ENCODE data around the gene NAA20. TPM values are rescaled to one million over a fixed set of nuclear protein-coding genes. Genes with fewer than 3 reads are reported as not detected.

NAA20 gene
- total and polyA plus RNA-seq, 2 of the 4 experiments (the other 2 are of a cell fraction) = 35.7 to 58.8 TPM

DNA sequence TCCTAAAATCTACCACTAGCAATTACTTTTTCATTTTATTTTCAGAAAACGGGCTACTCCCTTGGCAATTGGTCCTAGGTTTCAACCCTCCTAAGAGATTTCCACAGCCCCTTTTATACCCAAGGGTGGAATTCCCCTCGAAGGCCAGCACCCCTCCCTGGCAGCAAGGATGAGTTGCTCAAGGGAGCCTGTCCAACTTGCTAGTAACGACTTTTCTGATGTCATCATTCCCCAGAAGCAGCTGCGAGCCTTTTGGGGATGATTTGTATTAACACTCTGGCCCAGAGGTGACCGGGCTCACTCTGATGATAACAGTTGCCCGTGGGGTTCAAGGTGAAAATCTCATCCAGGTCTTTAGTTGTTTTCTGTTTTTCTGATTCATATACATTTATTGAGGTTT is 30.7 kb upstream of the NAA20 start:
- in situ Hi-C loops (cut with MboI; ENCODE audit: low sequenced_read_pairs) (no loop called here), dilution Hi-C loops (cut with HindIII; ENCODE audit: low sequenced_read_pairs, unreplicated experiment) (no loop called here), intact Hi-C loops (cut with micrococcal nuclease) (no loop called here)
- no CpG with 5 or more reads among the region's 6 CpGs for WGBS, 2 experiments (ENCODE audit: extremely low coverage in 2 of 2, insufficient read length in 1 of 2)
- Histone ChIP-seq H3K9ac (ENCODE audit: low read depth, low read length) (no peak overlapping the region), H2AK5ac (ENCODE audit: low read depth, low read length) (0 out of 2 replicates have a peak overlapping the region, but pooled peaks have one; percentile 66), H2BK15ac (ENCODE audit: low read depth, low read length) (peak overlapping the region; percentile 20; the same call in 1 of the 3 replicates), H3K27ac (ENCODE audit: insufficient read depth, low read length) (no peak overlapping the region), H2BK120ac (ENCODE audit: low read depth, low read length) (peak overlapping the region; percentile 32; the same call in 1 of the 2 replicates), H4K5ac (ENCODE audit: low read depth, low read length) (no peak overlapping the region), H3K79me1 (ENCODE audit: low read depth in 1 of 2, low read length in 2 of 2) (peaks cover 9 to 77% of the 10 kb centered on the region in 2 experiments; a peak in 3 of 4 replicates), H3K4me2 (ENCODE audit: low read depth, low read length) (no peak overlapping the region), H3K9me1 (ENCODE audit: insufficient read depth, low read length) (peaks cover 36% of the 10 kb centered on the region), H3K14ac (replicated peaks; ENCODE audit: low read depth, low read length) (no peak overlapping the region), H4K20me1 (ENCODE audit: insufficient read depth, low read length) (peaks cover 76% of the 10 kb centered on the region), H3K18ac (ENCODE audit: low read depth, low read length) (no peak overlapping the region), H4K8ac (ENCODE audit: low read depth in 2 of 2, low read length in 2 of 2) (no peak overlapping the region), H3K23ac (ENCODE audit: low read depth, low read length) (peak overlapping the region; percentile 63), H3K56ac (ENCODE audit: extremely low read depth, insufficient read depth, low read length) (peak overlapping the region; percentile 50; the same call in 1 of the 2 replicates), H4K91ac (ENCODE audit: insufficient read depth, low read depth, low read length) (peak overlapping the region; percentile 50; the same call in 1 of the 2 replicates), H3K4ac (ENCODE audit: low read depth, low read length) (peak overlapping the region; percentile 52; the same call in 1 of the 2 replicates), H3K4me1 (ENCODE audit: control insufficient read depth, insufficient read depth, low read length) (peaks cover 24% of the 10 kb centered on the region), H2AFZ (replicated peaks; ENCODE audit: low read length, poor library complexity) (no peak overlapping the region), H3K27me3 (ENCODE audit: control insufficient read depth, insufficient read depth, low read length) (no peaks in the 10 kb centered on the region), H2AK9ac (replicated peaks; ENCODE audit: low read depth, low read length, poor library complexity) (no peak overlapping the region), H3K9me3 (ENCODE audit: control insufficient read depth, insufficient read depth, low read length) (no peaks in the 10 kb centered on the region), H2BK5ac (ENCODE audit: low read depth, low read length, poor library complexity, severe bottlenecking) (peak overlapping the region; percentile 66), H3K36me3 (ENCODE audit: control insufficient read depth, insufficient read depth, low read length) (peaks cover 21% of the 10 kb centered on the region), H2BK20ac (ENCODE audit: low read depth, low read length) (no peak overlapping the region), H3K4me3 (ENCODE audit: insufficient read depth, low read depth, low read length) (no peak overlapping the region)
- ChIA-PET CTCF (no interaction called here), POLR2A (ENCODE audit: unreplicated experiment) (no interaction called here)
- TF ChIP-seq, protein P1, sequence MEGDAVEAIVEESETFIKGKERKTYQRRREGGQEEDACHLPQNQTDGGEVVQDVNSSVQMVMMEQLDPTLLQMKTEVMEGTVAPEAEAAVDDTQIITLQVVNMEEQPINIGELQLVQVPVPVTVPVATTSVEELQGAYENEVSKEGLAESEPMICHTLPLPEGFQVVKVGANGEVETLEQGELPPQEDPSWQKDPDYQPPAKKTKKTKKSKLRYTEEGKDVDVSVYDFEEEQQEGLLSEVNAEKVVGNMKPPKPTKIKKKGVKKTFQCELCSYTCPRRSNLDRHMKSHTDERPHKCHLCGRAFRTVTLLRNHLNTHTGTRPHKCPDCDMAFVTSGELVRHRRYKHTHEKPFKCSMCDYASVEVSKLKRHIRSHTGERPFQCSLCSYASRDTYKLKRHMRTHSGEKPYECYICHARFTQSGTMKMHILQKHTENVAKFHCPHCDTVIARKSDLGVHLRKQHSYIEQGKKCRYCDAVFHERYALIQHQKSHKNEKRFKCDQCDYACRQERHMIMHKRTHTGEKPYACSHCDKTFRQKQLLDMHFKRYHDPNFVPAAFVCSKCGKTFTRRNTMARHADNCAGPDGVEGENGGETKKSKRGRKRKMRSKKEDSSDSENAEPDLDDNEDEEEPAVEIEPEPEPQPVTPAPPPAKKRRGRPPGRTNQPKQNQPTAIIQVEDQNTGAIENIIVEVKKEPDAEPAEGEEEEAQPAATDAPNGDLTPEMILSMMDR (conservative IDR thresholded peaks at IDR 0.05; ENCODE audit: low read depth, low read length) = no peak
- TF ChIP-seq POLR2A (IDR thresholded peaks at IDR 0.05; ENCODE audit: low read depth, low read length) = no peak
- TF ChIP-seq BHLHE40 (IDR thresholded peaks at IDR 0.05; ENCODE audit: low read depth, low read length) = no peak
- no peak for TF ChIP-seq SMC3 (IDR thresholded peaks at IDR 0.05; ENCODE audit: low read depth, low read length)
- TF ChIP-seq RFX5 (IDR thresholded peaks at IDR 0.05; ENCODE audit: low read depth, low read length) = no peak
- 0 out of 2 replicates have a peak, but pooled peaks have one; percentile 9 for TF ChIP-seq FOS (IDR thresholded peaks at IDR 0.05; ENCODE audit: low read depth, low read length)
- peak; percentile 80 for TF ChIP-seq CEBPB (IDR thresholded peaks at IDR 0.05; ENCODE audit: low read depth, low read length)
- TF ChIP-seq, protein P2, sequence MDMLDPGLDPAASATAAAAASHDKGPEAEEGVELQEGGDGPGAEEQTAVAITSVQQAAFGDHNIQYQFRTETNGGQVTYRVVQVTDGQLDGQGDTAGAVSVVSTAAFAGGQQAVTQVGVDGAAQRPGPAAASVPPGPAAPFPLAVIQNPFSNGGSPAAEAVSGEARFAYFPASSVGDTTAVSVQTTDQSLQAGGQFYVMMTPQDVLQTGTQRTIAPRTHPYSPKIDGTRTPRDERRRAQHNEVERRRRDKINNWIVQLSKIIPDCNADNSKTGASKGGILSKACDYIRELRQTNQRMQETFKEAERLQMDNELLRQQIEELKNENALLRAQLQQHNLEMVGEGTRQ (IDR thresholded peaks at IDR 0.05; ENCODE audit: low read depth, low read length) = no peak
- no peak for TF ChIP-seq MAFK (IDR thresholded peaks at IDR 0.05; ENCODE audit: low read depth, low read length)
- no peak for TF ChIP-seq MXI1 (IDR thresholded peaks at IDR 0.05; ENCODE audit: borderline replicate concordance, low read depth, low read length)
- no peak for TF ChIP-seq NFE2L2 (IDR thresholded peaks at IDR 0.05; ENCODE audit: low read depth, low read length)
- TF ChIP-seq CHD1 (IDR thresholded peaks at IDR 0.05; ENCODE audit: low read depth, low read length) = no peak
- TF ChIP-seq RAD21 (IDR thresholded peaks at IDR 0.05; ENCODE audit: low read length) = no peak
- TF ChIP-seq, protein P3, sequence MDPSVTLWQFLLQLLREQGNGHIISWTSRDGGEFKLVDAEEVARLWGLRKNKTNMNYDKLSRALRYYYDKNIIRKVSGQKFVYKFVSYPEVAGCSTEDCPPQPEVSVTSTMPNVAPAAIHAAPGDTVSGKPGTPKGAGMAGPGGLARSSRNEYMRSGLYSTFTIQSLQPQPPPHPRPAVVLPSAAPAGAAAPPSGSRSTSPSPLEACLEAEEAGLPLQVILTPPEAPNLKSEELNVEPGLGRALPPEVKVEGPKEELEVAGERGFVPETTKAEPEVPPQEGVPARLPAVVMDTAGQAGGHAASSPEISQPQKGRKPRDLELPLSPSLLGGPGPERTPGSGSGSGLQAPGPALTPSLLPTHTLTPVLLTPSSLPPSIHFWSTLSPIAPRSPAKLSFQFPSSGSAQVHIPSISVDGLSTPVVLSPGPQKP (IDR thresholded peaks at IDR 0.05; ENCODE audit: borderline replicate concordance, low read depth, low read length) = no peak
- no peak; the same call in 1 of the 2 replicates for TF ChIP-seq MAZ (IDR thresholded peaks at IDR 0.05; ENCODE audit: borderline replicate concordance, low read depth, low read length)
- TF ChIP-seq RCOR1 (IDR thresholded peaks at IDR 0.05; ENCODE audit: insufficient replicate concordance, low read length) = no peak
- ATAC-seq (ENCODE audit: low read depth) (peak; percentile 55), DNase-seq (peak; percentile 85)
- no TSS peak for BruUV-seq (replicated peaks)
